GM12892 (cell line): ENCODE results near the gene GPR39.

Experiments used
- POLR2A ChIP-seq: IDR thresholded peaks from 2 replicates; pipeline ENCODE4 v1.6.1; 2011; ENCODE audit warnings: low read depth, low read length, control low read depth
- POLR2AphosphoS5 ChIP-seq: IDR thresholded peaks from 2 replicates; pipeline ENCODE4 v1.6.1; 2011; ENCODE audit warnings: low read depth, low read length, control low read depth
- TAF1 ChIP-seq: IDR thresholded peaks from 2 replicates; pipeline ENCODE4 v1.6.1; 2011; ENCODE audit warnings: low read depth, mild to moderate bottlenecking, control low read depth, low read length, borderline replicate concordance

- TF ChIP-seq POLR2AphosphoS5 (no peak), POLR2A (no peak), TAF1 (no peak)
Measured at GRCh38 chr2:132566379-132566778, 149.8 kb downstream of the GPR39 start.
